A549 treated with CORT108297 at 1 μM for 4 hours (cell line): ENCODE data around the gene STAG2. TPM values are rescaled to one million over a fixed set of nuclear protein-coding genes. Genes with fewer than 3 reads are reported as not detected.

Experiments
- total RNA-seq: library from RNA; stranded (reverse); fragments of 200-300 nt; extraction: Qiagen RNA extraction; gene quantifications from 5 replicates; pipeline ENCODE4 v1.2.3, GENCODE V29; 2022

Gene STAG2
- 25.0 to 38.6 TPM (median 36.2 TPM) in 5 replicates for total RNA-seq

DNA sequence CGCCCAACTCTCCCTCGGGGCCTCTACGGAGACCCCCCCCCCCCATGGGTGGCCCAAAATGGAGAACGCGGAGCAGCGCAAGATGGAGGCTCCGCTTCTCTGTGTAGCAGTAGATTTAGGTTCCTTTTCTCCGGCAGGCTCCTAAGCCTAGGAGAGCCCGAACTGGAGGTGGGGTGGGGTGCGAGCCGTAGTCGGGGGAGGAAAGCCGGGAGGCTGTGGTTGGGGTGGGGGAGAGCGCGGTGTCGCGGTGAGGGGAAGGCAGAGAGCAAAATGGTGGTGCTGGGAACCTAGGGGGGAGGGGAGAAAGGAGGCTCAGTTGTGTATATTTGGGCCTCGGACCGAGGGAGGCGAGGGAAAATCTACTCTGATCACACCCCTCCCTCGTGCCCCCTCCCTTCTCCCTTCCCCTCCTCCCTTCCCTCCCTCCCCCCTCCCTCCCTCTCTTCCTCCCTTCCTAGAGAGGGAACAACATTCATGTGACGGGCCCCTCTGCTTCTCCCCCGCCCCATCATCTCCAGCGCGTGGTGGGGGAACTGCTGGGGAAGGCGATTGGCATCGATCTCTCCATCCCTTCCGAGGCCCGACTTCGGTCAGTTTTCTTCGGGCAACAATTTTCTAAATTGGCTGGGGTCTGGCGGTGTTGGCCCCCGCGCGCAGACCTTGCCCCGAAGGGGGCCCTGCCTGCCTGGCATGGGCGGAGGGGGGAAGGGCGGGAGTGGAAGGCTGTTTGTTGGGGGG, at the start of gene STAG2:
TSS of gene STAG2 (plus strand) at position 439 of the 738 bp plus-strand sequence. CDS start 60,922 bp downstream, outside the sequence.

Other genes starting within 250 kb of the STAG2 start
- 29.6 to 46.1 TPM (median 35.7 TPM) in 5 replicates for gene THOC2, start 228.7 kb upstream of the STAG2 start, total RNA-seq
- 23.7 to 27.5 TPM (median 25.1 TPM) in 5 replicates for gene XIAP, start 101.7 kb upstream of the STAG2 start, total RNA-seq